A673 (cell line): Measurements from ENCODE around the gene SRSF6. TPM values are rescaled to one million over a fixed set of nuclear protein-coding genes. Genes with fewer than 3 reads are reported as not detected.

Source experiments
- BruUV-seq: library from RNA; stranded (reverse); fragments of 400-500 nt; replicated peaks from 2 replicates; lab custom pipeline; 2021; lab: Mats Ljungman, UMichigan
- CTCF ChIA-PET: fragments of 300-600 bp; sonication (Branson Sonifier 250); formaldehyde crosslinking; loops from one replicate; lab custom pipeline; 2022; ENCODE audit warnings: antibody characterized with exemption; lab: Charles Lee
- POLR2A ChIA-PET: fragments of 300-600 bp; sonication (Branson Sonifier 250); formaldehyde crosslinking; loops from one replicate; lab custom pipeline; 2022; ENCODE audit warnings: antibody characterized with exemption; ENCODE audit not compliant: low non-redundant PET; lab: Charles Lee
- DNase-seq: peaks from one replicate; pipeline ENCODE4 v3.0.0-alpha.2; 2015; ENCODE audit warnings: low spot score
- H3K27ac ChIP-seq: fragments of 200-600 bp; sonication (generic); 2 replicates; pipeline ENCODE4 v1.5.1; 2016; ENCODE audit warnings: mixed run types, low read depth, mild to moderate bottlenecking, mixed read lengths, antibody characterized with exemption, low read length; ENCODE audit not compliant: poor library complexity, severe bottlenecking
- H3K27me3 ChIP-seq: fragments of 200-600 bp; sonication (generic); replicated peaks from 2 replicates; pipeline ENCODE4 v1.6.1; 2017; ENCODE audit warnings: mixed run types, low read depth, mild to moderate bottlenecking, mixed read lengths, antibody characterized with exemption, low read length; ENCODE audit not compliant: insufficient read depth, poor library complexity
- H3K36me3 ChIP-seq: fragments of 200-600 bp; sonication (generic); 2 replicates; pipeline ENCODE4 v1.6.1; 2016; ENCODE audit warnings: mixed run types, mild to moderate bottlenecking, mixed read lengths, antibody characterized with exemption, low read length; ENCODE audit not compliant: insufficient read depth, poor library complexity, severe bottlenecking
- H3K4me1 ChIP-seq: fragments of 200-600 bp; sonication (generic); 2 replicates; pipeline ENCODE4 v1.6.1; 2017; ENCODE audit warnings: mixed run types, mild to moderate bottlenecking, mixed read lengths, antibody characterized with exemption, low read length; ENCODE audit not compliant: insufficient read depth, poor library complexity, severe bottlenecking
- H3K4me3 ChIP-seq: fragments of 200-600 bp; sonication (generic); 2 replicates; pipeline ENCODE4 v1.5.1; 2016; ENCODE audit warnings: low read depth, mixed run types, mild to moderate bottlenecking, mixed read lengths, low read length; ENCODE audit not compliant: poor library complexity, severe bottlenecking
- H3K9me3 ChIP-seq: fragments of 200-600 bp; sonication (generic); 2 replicates; pipeline ENCODE4 v1.6.1; 2016; ENCODE audit warnings: mixed run types, low read depth, mild to moderate bottlenecking, mixed read lengths, antibody characterized with exemption, low read length; ENCODE audit not compliant: poor library complexity, severe bottlenecking
- CTCF ChIP-seq: fragments of 300-800, 200-600 bp; sonication (generic); conservative IDR thresholded peaks from 2 replicates; pipeline ENCODE4 v1.5.1; 2017; ENCODE audit warnings: low read depth, mild to moderate bottlenecking, antibody characterized with exemption, low read length, moderate library complexity, mixed read lengths
- EZH2 ChIP-seq: fragments of 200-600 bp; sonication (generic); IDR thresholded peaks from 2 replicates; pipeline ENCODE4 v1.6.1; 2017; ENCODE audit warnings: borderline replicate concordance, low read depth, mild to moderate bottlenecking, mixed read lengths, antibody characterized with exemption, low read length; ENCODE audit not compliant: poor library complexity, severe bottlenecking
- intact Hi-C: fragments of 100-400 bp; cut with micrococcal nuclease; formaldehyde crosslinking; loops from one replicate; pipeline ENCODE4 v1.10.0; 2022; ENCODE audit not compliant: unreplicated experiment
- total RNA-seq: library from RNA; stranded (reverse); gene quantifications from 2 replicates; pipeline ENCODE4 v1.2.3, GENCODE V29; 2021

The SRSF6 gene
- total RNA-seq, 1 experiment from 2014 or later: 212 TPM

- ChIA-PET POLR2A (no interaction called here), CTCF (no interaction called here)
- Histone ChIP-seq H3K27ac (no peak overlapping the region), H3K9me3 (no peaks in the 10 kb centered on the region), H3K4me3 (no peak overlapping the region), H3K36me3 (no peaks in the 10 kb centered on the region), H3K4me1 (no peaks in the 10 kb centered on the region), H3K27me3 (no peaks in the 10 kb centered on the region)
- intact Hi-C loops: no loop called here
- DNase-seq: no peak
- no peak for TF ChIP-seq EZH2
- no peak for TF ChIP-seq CTCF
- BruUV-seq: no TSS peak
Measured at GRCh38 chr20:43432498-43432897, 25.2 kb upstream of the SRSF6 start.

GRCh38 chr20:43433250-43433854 is 24.3 kb upstream of the SRSF6 start:
- no peak overlapping the region for H3K27ac ChIP-seq
- CTCF ChIA-PET: no interaction called here
- no peak for DNase-seq

GRCh38 chr20:43434565-43434964 is 23.1 kb upstream of the SRSF6 start:
- no peaks in the 10 kb centered on the region for H3K4me1 ChIP-seq
- CTCF ChIA-PET: interaction anchor here (0.9 kb wide), 1 partner anchor 14 kb away, joined by 3 read pairs; no protein-coding TSS in a partner anchor
- POLR2A ChIA-PET: no interaction called here

More at GRCh38 chr20:43433250-43433854, 24.3 kb upstream of the SRSF6 start:
- intact Hi-C loops: no loop called here
- Histone ChIP-seq H3K36me3 (no peaks in the 10 kb centered on the region), H3K27me3 (no peaks in the 10 kb centered on the region), H3K4me1 (no peaks in the 10 kb centered on the region), H3K9me3 (no peaks in the 10 kb centered on the region), H3K4me3 (no peak overlapping the region)
- POLR2A ChIA-PET: no interaction called here
- BruUV-seq: no TSS peak
- TF ChIP-seq EZH2 (no peak), CTCF (no peak)

More at GRCh38 chr20:43434565-43434964, 23.1 kb upstream of the SRSF6 start:
- intact Hi-C loops: no loop called here
- no peaks in the 10 kb centered on the region for H3K27me3 ChIP-seq
- H3K4me3 ChIP-seq: no peak overlapping the region
- no TSS peak for BruUV-seq
- no peaks in the 10 kb centered on the region for H3K9me3 ChIP-seq
- no peak overlapping the region for H3K27ac ChIP-seq
- no peaks in the 10 kb centered on the region for H3K36me3 ChIP-seq
- TF ChIP-seq EZH2 (no peak), CTCF (no peak)
- DNase-seq: no peak
